Heart left ventricle (tissue), 16 donors: ENCODE measurements around the gene SLC35B3. TPM values are rescaled to one million over a fixed set of nuclear protein-coding genes. Genes with fewer than 3 reads are reported as not detected.

ENCODE experiments used
- ATAC-seq, 4 donors: fragments of 200-7000 bp; cut with Tn5 transposase; one replicate each; pipeline ENCODE4 v1.9.1; 2020 to 2022; ENCODE audit warnings: moderate library complexity in 4 of 4, mild to moderate bottlenecking in 3 of 4, moderate number of reproducible peaks in 1 of 4
- DNase-seq, 5 donors: peaks; one replicate each; pipeline ENCODE4 v3.0.0-alpha.2; 2020
- H3K27ac ChIP-seq, 12 donors: fragments of 200-600 bp; sonication (generic) in 4 of 12; one replicate each; pipeline versions ENCODE4 v1.5.0 to v1.8.0; 2016 to 2022; ENCODE audit warnings: mild to moderate bottlenecking in 2 of 12
- H3K27me3 ChIP-seq, 9 donors: fragments of 200-600 bp; sonication (generic) in 2 of 9; one replicate each; pipeline versions ENCODE4 v1.5.1 to v1.8.0; 2016 to 2022; ENCODE audit warnings: mild to moderate bottlenecking in 3 of 9
- H3K36me3 ChIP-seq, 9 donors: fragments of 200-600 bp; sonication (generic) in 2 of 9; one replicate each; pipeline versions ENCODE4 v1.5.0 to v1.8.0; 2018 to 2022; ENCODE audit warnings: mild to moderate bottlenecking in 2 of 9
- H3K4me1 ChIP-seq, 12 donors: fragments of 200-600 bp; sonication (generic) in 4 of 12; one replicate each; pipeline versions ENCODE4 v1.5.0 to v1.8.0; 2016 to 2022; ENCODE audit warnings: mild to moderate bottlenecking in 3 of 12
- H3K4me3 ChIP-seq, 12 donors: fragments of 200-600 bp; sonication (generic) in 4 of 12; one replicate each; pipeline versions ENCODE4 v1.5.0 to v1.8.0; 2017 to 2022; ENCODE audit warnings: mild to moderate bottlenecking in 9 of 12, moderate library complexity in 4 of 12
- H3K9me3 ChIP-seq, 12 donors: fragments of 200-600 bp; sonication (generic) in 4 of 12; one replicate each; pipeline versions ENCODE4 v1.5.0 to v1.8.0; 2016 to 2022; ENCODE audit warnings: mild to moderate bottlenecking in 1 of 12
- POLR2A ChIP-seq, 2 donors: fragments of 450-650 bp; IDR thresholded peaks; one replicate each; pipeline ENCODE4 v1.6.1; 2017; ENCODE audit warnings: antibody characterized with exemption in 2 of 2, mild to moderate bottlenecking in 2 of 2, moderate library complexity in 2 of 2
- WGBS, 4 donors: extraction: QIAGEN DNeasy Blood & Tissue Kit in 2 of 4; methylation state at CpG; one replicate each; pipeline versions ENCODE4 v1.1.5 to v1.1.7; 2013 to 2018; 5-methylcytosine and 5-hydroxymethylcytosine counted together
- intact Hi-C, 10 donors: fragments of 100-400 bp; cut with DNase I; formaldehyde crosslinking; loops; one replicate each; pipeline versions ENCODE4 v1.11.1 to v1.14.2; 2022
- polyA plus RNA-seq, 2 donors: library from polyadenylated mRNA; stranded (reverse); fragments of 200-250 nt; gene quantifications; one replicate each; pipeline ENCODE4 v1.2.3, GENCODE V29; 2013
- total RNA-seq, 9 donors: library from RNA; depleted of rRNA in 2 of 9; stranded (reverse); fragments of >200 nt in 2 of 9; fragmentation: NEBNext Ultra II Directional in 3 of 9; extraction: Animal tissue kit (Norgen Biotek cat#: 25700) in 3 of 9; gene quantifications; one replicate each; pipeline versions ENCODE4 v1.1.0 to v1.2.4, GENCODE V29; 2016 to 2023
- TF ChIP-seq, protein P1 (sequence below), 12 donors: fragments of 200-600 bp; sonication (generic) in 4 of 12; IDR thresholded peaks; one replicate each; pipeline versions ENCODE4 v1.5.0 to v1.8.0; 2018 to 2022; ENCODE audit warnings: antibody characterized with exemption in 12 of 12, mild to moderate bottlenecking in 5 of 12
- donor health status: ischemic (EF 13 %, LVEDD 7.1; RV severe dilation, severe dysfunction).
- donor health status: healthy with polysubstance abuse.
- donor health status: DM: no; HTN: yes; CAD: no.
- donor health status: DM: no; HTN: no; CAD: no.
- donor health status: ischemic (EF 25% LVEDD 6.9; RV normal size, moderate dysfunction).
- donor health status: ischemic (EF 25% LVEDD 5.7; RV mildly dilated, moderate dysfunction).
- donor health status: healthy.
- donor health status: DM: yes; HTN: yes; CAD: no.
- donor health status: ischemic (EF 35%, LVEDD 5.7; RV mildly dilated, moderate dysfunction).
- donor health status: nonischemic (EF 11% LVEDD 7.7; RV severe dilation, severe dysfunction).
- donor health status: DM: yes; HTN: yes; CAD: no.
- donor health status: PGD.
- donor health status: ischemic (EF 29% LVEDD 5.4; RV normal size, mild dysfunction).
- donor health status: nonischemic (EF 23%, LVEDD 6.1; RV moderate dilation, normal function).

Gene SLC35B3
- total and polyA plus RNA-seq, 11 donors: 3.7 to 9.8 (median 7.3) TPM

GRCh38 chr6:8383584-8383983 lies 51.8 kb downstream of the SLC35B3 start:
- no peak overlapping the region for H3K4me3 ChIP-seq
- H3K36me3 ChIP-seq: no peaks in the 10 kb centered on the region
- no peak for ATAC-seq
- H3K27me3 ChIP-seq: no peaks in the 10 kb centered on the region
- whole genome bisulfite sequencing, 4 donors: 72 to 83% (median 76%) methylated on average over 2 of the region's 2 CpGs
- intact Hi-C loops: no loop called here
- H3K9me3 ChIP-seq: no peaks in the 10 kb centered on the region
- no peaks in the 10 kb centered on the region for H3K4me1 ChIP-seq
- TF ChIP-seq POLR2A (IDR thresholded peaks at IDR 0.05): no peak
- TF ChIP-seq, protein P1, sequence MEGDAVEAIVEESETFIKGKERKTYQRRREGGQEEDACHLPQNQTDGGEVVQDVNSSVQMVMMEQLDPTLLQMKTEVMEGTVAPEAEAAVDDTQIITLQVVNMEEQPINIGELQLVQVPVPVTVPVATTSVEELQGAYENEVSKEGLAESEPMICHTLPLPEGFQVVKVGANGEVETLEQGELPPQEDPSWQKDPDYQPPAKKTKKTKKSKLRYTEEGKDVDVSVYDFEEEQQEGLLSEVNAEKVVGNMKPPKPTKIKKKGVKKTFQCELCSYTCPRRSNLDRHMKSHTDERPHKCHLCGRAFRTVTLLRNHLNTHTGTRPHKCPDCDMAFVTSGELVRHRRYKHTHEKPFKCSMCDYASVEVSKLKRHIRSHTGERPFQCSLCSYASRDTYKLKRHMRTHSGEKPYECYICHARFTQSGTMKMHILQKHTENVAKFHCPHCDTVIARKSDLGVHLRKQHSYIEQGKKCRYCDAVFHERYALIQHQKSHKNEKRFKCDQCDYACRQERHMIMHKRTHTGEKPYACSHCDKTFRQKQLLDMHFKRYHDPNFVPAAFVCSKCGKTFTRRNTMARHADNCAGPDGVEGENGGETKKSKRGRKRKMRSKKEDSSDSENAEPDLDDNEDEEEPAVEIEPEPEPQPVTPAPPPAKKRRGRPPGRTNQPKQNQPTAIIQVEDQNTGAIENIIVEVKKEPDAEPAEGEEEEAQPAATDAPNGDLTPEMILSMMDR (IDR thresholded peaks at IDR 0.05): no peak
- no peak for DNase-seq
- H3K27ac ChIP-seq: no peak overlapping the region

DNA sequence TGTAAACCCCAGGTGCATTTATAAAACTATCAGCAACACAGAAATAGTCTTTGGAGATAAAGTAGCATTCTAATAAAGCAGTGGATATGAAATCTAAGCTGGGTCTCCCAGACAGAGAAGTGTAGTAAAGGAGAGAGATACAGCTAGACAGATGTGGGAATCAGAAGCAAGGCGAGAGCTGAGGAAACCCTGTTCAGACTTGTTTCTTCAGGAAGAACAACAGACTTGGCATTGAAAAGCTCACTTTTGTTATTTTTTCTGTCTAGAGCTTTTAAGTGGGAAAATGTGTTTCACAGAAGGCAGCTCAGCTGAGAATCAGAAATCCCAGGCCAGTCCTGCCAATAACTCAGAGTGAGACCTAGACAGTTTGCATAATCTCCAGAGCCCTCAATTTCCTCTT lies 52.9 kb downstream of the SLC35B3 start:
- 62 to 74% (median 67%) methylated on average over 1 of the region's 1 CpG for WGBS, 4 donors
- Histone ChIP-seq H3K36me3 (no peaks in the 10 kb centered on the region), H3K27me3 (no peaks in the 10 kb centered on the region), H3K4me3 (no peak overlapping the region), H3K9me3 (no peaks in the 10 kb centered on the region), H3K27ac (no peak overlapping the region), H3K4me1 (no peaks in the 10 kb centered on the region)
- DNase-seq (no peak), ATAC-seq (no peak)
- TF ChIP-seq POLR2A (IDR thresholded peaks at IDR 0.05): no peak
- TF ChIP-seq, protein P1 (IDR thresholded peaks at IDR 0.05): no peak
- intact Hi-C loops: no loop called here

DNA sequence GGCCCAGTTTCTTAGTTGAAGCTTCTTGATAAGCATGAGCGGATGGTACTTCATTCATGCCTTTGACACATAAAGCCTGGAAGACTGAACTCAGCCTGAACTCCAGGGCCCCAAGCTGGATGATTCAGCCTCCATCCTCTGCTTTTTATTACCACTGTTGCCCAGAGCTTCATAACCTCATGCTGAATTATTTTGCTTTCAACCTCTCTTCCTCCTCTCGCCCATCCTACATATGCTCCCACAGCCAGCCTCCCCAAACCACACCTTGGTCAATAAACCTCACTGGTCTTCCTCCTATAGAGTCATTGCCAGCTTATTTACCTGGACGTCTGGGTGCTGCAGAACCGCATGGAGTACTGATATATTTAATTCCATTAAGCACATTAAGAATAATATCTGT lies 59.4 kb downstream of the SLC35B3 start:
- intact Hi-C loops: no loop called here
- H3K27me3 ChIP-seq: no peaks in the 10 kb centered on the region
- H3K4me1 ChIP-seq: no peaks in the 10 kb centered on the region
- H3K9me3 ChIP-seq: no peaks in the 10 kb centered on the region
- no peaks in the 10 kb centered on the region for H3K36me3 ChIP-seq
- DNase-seq: no peak
- no peak for ATAC-seq
- TF ChIP-seq, protein P1 (IDR thresholded peaks at IDR 0.05): no peak
- no peak for TF ChIP-seq POLR2A (IDR thresholded peaks at IDR 0.05)
- 77 to 87% (median 77%) methylated on average over 4 of the region's 4 CpGs for WGBS, 4 donors
- H3K27ac ChIP-seq: no peak overlapping the region
- no peak overlapping the region for H3K4me3 ChIP-seq
